Heart left ventricle (tissue), 16 donors: ENCODE results near the gene ZMIZ1. TPM values are rescaled to one million over a fixed set of nuclear protein-coding genes. Genes with fewer than 3 reads are reported as not detected.
A peak's percentile ranks its signal among the peaks of the same experiment; 100 is the strongest.

Experiments used
- ATAC-seq, 4 donors: fragments of 200-7000 bp; cut with Tn5 transposase; one replicate each; pipeline ENCODE4 v1.9.1; 2020 to 2022; ENCODE audit warnings: moderate library complexity in 4 of 4, mild to moderate bottlenecking in 3 of 4, moderate number of reproducible peaks in 1 of 4
- DNase-seq, 5 donors: peaks; one replicate each; pipeline ENCODE4 v3.0.0-alpha.2; 2020
- H3K27ac ChIP-seq, 12 donors: fragments of 200-600 bp; sonication (generic) in 4 of 12; one replicate each; pipeline versions ENCODE4 v1.5.0 to v1.8.0; 2016 to 2022; ENCODE audit warnings: mild to moderate bottlenecking in 2 of 12
- H3K27me3 ChIP-seq, 9 donors: fragments of 200-600 bp; sonication (generic) in 2 of 9; one replicate each; pipeline versions ENCODE4 v1.5.1 to v1.8.0; 2016 to 2022; ENCODE audit warnings: mild to moderate bottlenecking in 3 of 9
- H3K36me3 ChIP-seq, 9 donors: fragments of 200-600 bp; sonication (generic) in 2 of 9; one replicate each; pipeline versions ENCODE4 v1.5.0 to v1.8.0; 2018 to 2022; ENCODE audit warnings: mild to moderate bottlenecking in 2 of 9
- H3K4me1 ChIP-seq, 12 donors: fragments of 200-600 bp; sonication (generic) in 4 of 12; one replicate each; pipeline versions ENCODE4 v1.5.0 to v1.8.0; 2016 to 2022; ENCODE audit warnings: mild to moderate bottlenecking in 3 of 12
- H3K4me3 ChIP-seq, 12 donors: fragments of 200-600 bp; sonication (generic) in 4 of 12; one replicate each; pipeline versions ENCODE4 v1.5.0 to v1.8.0; 2017 to 2022; ENCODE audit warnings: mild to moderate bottlenecking in 9 of 12, moderate library complexity in 4 of 12
- H3K9me3 ChIP-seq, 12 donors: fragments of 200-600 bp; sonication (generic) in 4 of 12; one replicate each; pipeline versions ENCODE4 v1.5.0 to v1.8.0; 2016 to 2022; ENCODE audit warnings: mild to moderate bottlenecking in 1 of 12
- POLR2A ChIP-seq, 2 donors: fragments of 450-650 bp; IDR thresholded peaks; one replicate each; pipeline ENCODE4 v1.6.1; 2017; ENCODE audit warnings: antibody characterized with exemption in 2 of 2, mild to moderate bottlenecking in 2 of 2, moderate library complexity in 2 of 2
- WGBS, 4 donors: extraction: QIAGEN DNeasy Blood & Tissue Kit in 2 of 4; methylation state at CpG; one replicate each; pipeline versions ENCODE4 v1.1.5 to v1.1.7; 2013 to 2018; 5-methylcytosine and 5-hydroxymethylcytosine counted together
- intact Hi-C, 10 donors: fragments of 100-400 bp; cut with DNase I; formaldehyde crosslinking; loops; one replicate each; pipeline versions ENCODE4 v1.11.1 to v1.14.2; 2022
- polyA plus RNA-seq, 2 donors: library from polyadenylated mRNA; stranded (reverse); fragments of 200-250 nt; gene quantifications; one replicate each; pipeline ENCODE4 v1.2.3, GENCODE V29; 2013
- total RNA-seq, 9 donors: library from RNA; depleted of rRNA in 2 of 9; stranded (reverse); fragments of >200 nt in 2 of 9; fragmentation: NEBNext Ultra II Directional in 3 of 9; extraction: Animal tissue kit (Norgen Biotek cat#: 25700) in 3 of 9; gene quantifications; one replicate each; pipeline versions ENCODE4 v1.1.0 to v1.2.4, GENCODE V29; 2016 to 2023
- TF ChIP-seq, protein P1 (sequence below), 12 donors: fragments of 200-600 bp; sonication (generic) in 4 of 12; IDR thresholded peaks; one replicate each; pipeline versions ENCODE4 v1.5.0 to v1.8.0; 2018 to 2022; ENCODE audit warnings: antibody characterized with exemption in 12 of 12, mild to moderate bottlenecking in 5 of 12
- donor health status: ischemic (EF 13 %, LVEDD 7.1; RV severe dilation, severe dysfunction).
- donor health status: healthy with polysubstance abuse.
- donor health status: DM: no; HTN: yes; CAD: no.
- donor health status: DM: no; HTN: no; CAD: no.
- donor health status: ischemic (EF 25% LVEDD 6.9; RV normal size, moderate dysfunction).
- donor health status: ischemic (EF 25% LVEDD 5.7; RV mildly dilated, moderate dysfunction).
- donor health status: healthy.
- donor health status: DM: yes; HTN: yes; CAD: no.
- donor health status: ischemic (EF 35%, LVEDD 5.7; RV mildly dilated, moderate dysfunction).
- donor health status: nonischemic (EF 11% LVEDD 7.7; RV severe dilation, severe dysfunction).
- donor health status: DM: yes; HTN: yes; CAD: no.
- donor health status: PGD.
- donor health status: ischemic (EF 29% LVEDD 5.4; RV normal size, mild dysfunction).
- donor health status: nonischemic (EF 23%, LVEDD 6.1; RV moderate dilation, normal function).

ZMIZ1 gene
- total and polyA plus RNA-seq, 11 donors: 19.7 to 75.4 (median 49.2) TPM

DNA sequence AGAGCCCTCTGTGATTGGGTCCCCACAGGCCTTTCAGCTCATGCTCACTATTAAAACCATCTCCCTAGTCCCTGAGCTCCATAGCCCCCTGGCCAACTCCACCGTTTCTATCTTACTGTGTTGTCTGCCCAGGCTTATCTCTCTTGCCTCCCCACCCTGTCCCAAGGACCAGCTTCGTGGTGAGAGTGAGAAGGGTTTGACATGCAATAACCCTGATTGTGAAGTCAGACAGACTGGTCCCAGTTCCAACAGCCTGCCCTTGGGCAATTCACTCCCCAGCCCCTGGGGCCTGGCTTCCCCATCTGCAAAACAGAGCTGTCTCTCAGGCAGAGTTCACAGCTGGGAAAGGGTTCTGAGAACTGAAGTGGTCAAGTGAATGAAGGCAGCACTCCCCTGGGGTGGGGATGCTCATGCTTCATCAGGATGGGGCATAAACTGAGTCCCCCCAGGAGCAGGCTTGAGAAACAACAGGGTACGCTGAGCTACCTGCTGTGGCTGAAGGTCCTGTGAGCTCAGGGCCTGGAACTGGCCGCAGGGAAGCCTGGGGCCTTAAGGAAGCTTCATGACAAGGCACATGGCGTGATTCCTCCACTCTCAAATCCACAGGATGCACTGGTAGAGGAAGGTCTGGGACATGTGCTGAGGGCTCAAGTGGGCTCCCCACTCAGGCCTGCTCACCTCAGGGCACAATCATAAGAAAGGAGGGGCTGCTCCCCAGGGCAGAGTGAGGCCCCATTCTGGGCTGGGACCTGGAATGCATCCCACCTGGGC is 276.7 kb downstream of the ZMIZ1 start:
- 65 to 76% (median 67%) methylated on average over 5 of the region's 5 CpGs for WGBS, 4 donors
- ATAC-seq (no peak), DNase-seq (peak in 1 of 5 donors; percentile 14)
- no peak for TF ChIP-seq POLR2A (IDR thresholded peaks at IDR 0.05)
- TF ChIP-seq, protein P1, sequence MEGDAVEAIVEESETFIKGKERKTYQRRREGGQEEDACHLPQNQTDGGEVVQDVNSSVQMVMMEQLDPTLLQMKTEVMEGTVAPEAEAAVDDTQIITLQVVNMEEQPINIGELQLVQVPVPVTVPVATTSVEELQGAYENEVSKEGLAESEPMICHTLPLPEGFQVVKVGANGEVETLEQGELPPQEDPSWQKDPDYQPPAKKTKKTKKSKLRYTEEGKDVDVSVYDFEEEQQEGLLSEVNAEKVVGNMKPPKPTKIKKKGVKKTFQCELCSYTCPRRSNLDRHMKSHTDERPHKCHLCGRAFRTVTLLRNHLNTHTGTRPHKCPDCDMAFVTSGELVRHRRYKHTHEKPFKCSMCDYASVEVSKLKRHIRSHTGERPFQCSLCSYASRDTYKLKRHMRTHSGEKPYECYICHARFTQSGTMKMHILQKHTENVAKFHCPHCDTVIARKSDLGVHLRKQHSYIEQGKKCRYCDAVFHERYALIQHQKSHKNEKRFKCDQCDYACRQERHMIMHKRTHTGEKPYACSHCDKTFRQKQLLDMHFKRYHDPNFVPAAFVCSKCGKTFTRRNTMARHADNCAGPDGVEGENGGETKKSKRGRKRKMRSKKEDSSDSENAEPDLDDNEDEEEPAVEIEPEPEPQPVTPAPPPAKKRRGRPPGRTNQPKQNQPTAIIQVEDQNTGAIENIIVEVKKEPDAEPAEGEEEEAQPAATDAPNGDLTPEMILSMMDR (IDR thresholded peaks at IDR 0.05): no peak
- Histone ChIP-seq H3K27ac (peak overlapping the region in 1 of 12 donors; percentile 15), H3K27me3 (no peaks in the 10 kb centered on the region), H3K4me3 (no peak overlapping the region), H3K9me3 (no peaks in the 10 kb centered on the region), H3K36me3 (peaks cover 0 to 18% (median 12%) of the 10 kb centered on the region in 9 donors), H3K4me1 (peaks cover 0 to 45% (median 26%) of the 10 kb centered on the region in 12 donors)
- intact Hi-C loops: loop anchor here in 1 of 10 donors (5.0 kb wide), 1 partner anchor 123 kb away; no protein-coding TSS in a partner anchor

DNA sequence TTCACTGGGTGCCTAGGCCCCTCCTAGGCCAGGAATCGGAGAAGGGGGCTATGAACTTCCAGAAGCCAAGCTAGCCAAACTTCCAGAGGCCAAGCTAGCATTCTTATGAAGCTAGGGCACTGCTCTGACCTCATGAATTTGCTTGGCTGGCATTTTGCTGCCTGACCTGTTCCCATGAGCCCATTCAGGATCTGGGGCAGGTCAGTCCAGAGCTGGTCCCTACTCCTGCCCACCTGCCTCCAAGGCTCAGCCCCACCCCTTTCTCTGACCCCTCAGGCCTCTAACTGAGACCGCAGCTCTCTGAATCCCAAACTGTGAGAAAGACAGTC is 277.2 kb downstream of the ZMIZ1 start:
- intact Hi-C loops: loop anchor here in 1 of 10 donors (5.0 kb wide), 1 partner anchor 124 kb away; no protein-coding TSS in a partner anchor
- Histone ChIP-seq H3K9me3 (no peaks in the 10 kb centered on the region), H3K36me3 (peaks cover 0 to 23% (median 18%) of the 10 kb centered on the region in 9 donors), H3K4me3 (no peak overlapping the region), H3K4me1 (peaks cover 0 to 47% (median 23%) of the 10 kb centered on the region in 12 donors), H3K27me3 (no peaks in the 10 kb centered on the region), H3K27ac (no peak overlapping the region)
- WGBS, 4 donors: 90 to 98% (median 95%) methylated on average over 1 to 2 of the region's 2 CpGs
- no peak for TF ChIP-seq POLR2A (IDR thresholded peaks at IDR 0.05)
- TF ChIP-seq, protein P1 (IDR thresholded peaks at IDR 0.05): no peak
- ATAC-seq: no peak
- peak in 1 of 5 donors; percentile 15 for DNase-seq

DNA sequence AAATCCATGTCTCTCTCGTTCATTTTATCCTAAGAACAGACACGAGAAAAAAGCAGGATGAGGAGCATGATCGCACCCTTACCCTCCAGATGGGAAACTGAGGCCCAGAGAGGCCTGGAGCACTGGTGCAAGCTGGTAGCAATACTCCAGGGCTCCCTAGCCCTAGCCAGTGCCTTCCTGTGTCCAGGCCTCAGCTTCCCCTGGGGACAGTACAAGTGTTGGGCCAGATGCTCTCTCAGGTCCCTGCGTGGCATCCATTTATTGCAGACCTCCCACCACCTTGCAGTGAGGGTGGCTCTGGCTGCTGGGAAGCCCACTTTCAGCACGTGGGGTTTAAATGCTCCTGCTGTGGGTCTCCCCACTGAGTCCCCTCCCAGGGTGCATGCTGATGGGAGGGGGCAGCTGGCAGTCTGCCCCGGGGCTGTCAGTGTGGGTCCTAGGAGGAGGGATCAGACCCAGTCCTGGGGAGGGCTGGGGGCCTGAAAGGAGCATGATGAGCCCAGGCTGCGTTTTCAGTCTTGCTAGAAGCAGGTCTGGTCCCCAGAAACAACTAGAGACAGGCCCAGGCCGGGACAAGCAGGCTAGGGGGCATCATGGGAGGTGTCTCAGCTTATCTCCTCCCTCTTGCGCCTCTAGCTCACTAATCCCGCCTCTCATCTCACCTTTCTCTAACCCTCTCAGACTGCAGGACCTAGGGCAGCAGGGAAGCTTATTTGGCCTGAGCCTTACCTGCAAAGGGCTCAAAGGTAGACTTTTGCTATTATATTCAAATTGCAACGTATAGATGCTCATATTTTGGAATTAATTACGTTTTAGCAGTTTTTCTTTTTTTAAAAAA is 277.8 kb downstream of the ZMIZ1 start:
- no peaks in the 10 kb centered on the region for H3K9me3 ChIP-seq
- peaks cover 0 to 49% (median 23%) of the 10 kb centered on the region in 12 donors for H3K4me1 ChIP-seq
- no peaks in the 10 kb centered on the region for H3K27me3 ChIP-seq
- no peak for TF ChIP-seq POLR2A (IDR thresholded peaks at IDR 0.05)
- TF ChIP-seq, protein P1 (IDR thresholded peaks at IDR 0.05): no peak
- intact Hi-C loops: loop anchor here in 1 of 10 donors (5.0 kb wide), 1 partner anchor 124 kb away; no protein-coding TSS in a partner anchor
- H3K27ac ChIP-seq: peak overlapping the region in 4 of 12 donors; percentile 89 to 97 (median 93)
- H3K4me3 ChIP-seq: peak overlapping the region in 9 of 12 donors; percentile 70 to 98 (median 78)
- WGBS, 4 donors: 57 to 63% (median 59%) methylated on average over 10 to 12 of the region's 12 CpGs
- ATAC-seq: no peak
- no peak for DNase-seq
- H3K36me3 ChIP-seq: peaks cover 0 to 30% (median 24%) of the 10 kb centered on the region in 9 donors
